GM12878 (cell line): ENCODE results near the gene ASIC2. TPM values are rescaled to one million over a fixed set of nuclear protein-coding genes. Genes with fewer than 3 reads are reported as not detected.
A peak's percentile ranks its signal among the peaks of the same experiment; 100 is the strongest.

ENCODE experiments used
- ATAC-seq: fragments of 200-7000 bp; cut with Tn5 transposase; 3 replicates; pipeline ENCODE4 v1.9.1; 2020; ENCODE audit warnings: mild to moderate bottlenecking, moderate library complexity
- BruUV-seq: library from RNA; stranded (reverse); fragments of 400-500 nt; replicated peaks from 2 replicates; lab custom pipeline; 2021; lab: Mats Ljungman, UMichigan
- CTCF ChIA-PET: fragments of 300-600 bp; sonication (Branson Sonifier 250); formaldehyde crosslinking; extraction: SDS; loops from one replicate; lab custom pipeline; 2021; ENCODE audit warnings: inconsistent platforms; lab: Yijun Ruan, JAX
- POLR2A ChIA-PET: fragments of 350-600 bp; formaldehyde crosslinking; extraction: SDS; loops from one replicate; lab custom pipeline; 2021; ENCODE audit warnings: inconsistent platforms; lab: Charles Lee
- RAD21 ChIA-PET: fragments of 300-600 bp; sonication (Branson Sonifier 250); formaldehyde crosslinking; loops from one replicate; lab custom pipeline; 2023; ENCODE audit warnings: antibody characterized with exemption; ENCODE audit not compliant: unreplicated experiment; lab: Charles Lee
- SMC1A ChIA-PET: fragments of 300-600 bp; sonication (Branson Sonifier 250); formaldehyde crosslinking; loops from one replicate; lab custom pipeline; 2023; ENCODE audit not compliant: unreplicated experiment, uncharacterized antibody; lab: Charles Lee
- DNase-seq: peaks from one replicate; pipeline ENCODE4 v3.0.0-alpha.2; 2011; ENCODE audit warnings: low read depth, low spot score
- FAIRE-seq: peaks from 3 replicates; lab custom pipeline; 2011; peaks lifted over from hg19 to GRCh38; lab: Jason Lieb, UNC
- H2AFZ ChIP-seq: 2 replicates; pipeline ENCODE4 v1.6.0; 2011; ENCODE audit warnings: low read depth, low read length, control low read depth; ENCODE audit not compliant: control insufficient read depth
- H3K27ac ChIP-seq: 2 replicates; pipeline ENCODE4 v1.5.1; 2011; ENCODE audit warnings: control low read depth; ENCODE audit not compliant: control insufficient read depth, insufficient read depth
- H3K27me3 ChIP-seq, 2 experiments: replicated peaks in 1 of 2; 2 replicates each; pipeline versions ENCODE4 v1.6.0 to v1.6.1; 2011; ENCODE audit warnings: low read length in 1 of 2; ENCODE audit not compliant: control insufficient read depth in 2 of 2, insufficient read depth in 2 of 2
- H3K36me3 ChIP-seq, 2 experiments: 2 replicates each; pipeline ENCODE4 v1.5.1; 2011; ENCODE audit warnings: low read length in 1 of 2; ENCODE audit not compliant: control insufficient read depth in 2 of 2, insufficient read depth in 2 of 2
- H3K4me1 ChIP-seq: 2 replicates; pipeline ENCODE4 v1.6.1; 2011; ENCODE audit warnings: mild to moderate bottlenecking, low read length, moderate library complexity, mixed read lengths; ENCODE audit not compliant: control insufficient read depth, insufficient read depth
- H3K4me2 ChIP-seq: 2 replicates; pipeline ENCODE4 v1.6.0; 2011; ENCODE audit warnings: control low read depth; ENCODE audit not compliant: control insufficient read depth, insufficient read depth
- H3K4me3 ChIP-seq: fragments of 200-600 bp; sonication (generic); 2 replicates; pipeline ENCODE4 v1.5.1; 2016
- H3K79me2 ChIP-seq: 2 replicates; pipeline ENCODE4 v1.6.0; 2011; ENCODE audit warnings: low read length; ENCODE audit not compliant: control insufficient read depth, insufficient read depth
- H3K9ac ChIP-seq: 2 replicates; pipeline ENCODE4 v1.8.0; 2011; ENCODE audit warnings: low read length, control low read depth, mixed read lengths; ENCODE audit not compliant: control insufficient read depth, insufficient read depth
- H3K9me3 ChIP-seq: replicated peaks from 3 replicates; pipeline ENCODE4 v1.5.1; 2011; ENCODE audit warnings: mild to moderate bottlenecking, low read length; ENCODE audit not compliant: control insufficient read depth, insufficient read depth
- H4K20me1 ChIP-seq: 2 replicates; pipeline ENCODE4 v1.6.0; 2011; ENCODE audit not compliant: control insufficient read depth, insufficient read depth
- E2F4 ChIP-seq: IDR thresholded peaks from 2 replicates; pipeline ENCODE4 v1.6.1; 2012; ENCODE audit warnings: low read depth, low read length, improper control_type of control experiment
- FOS ChIP-seq: IDR thresholded peaks from 3 replicates; pipeline ENCODE4 v1.6.1; 2011; ENCODE audit warnings: borderline replicate concordance; ENCODE audit not compliant: insufficient read length; ENCODE audit errors: extremely low read depth
- PAX8 ChIP-seq: fragments of 450-650 bp; IDR thresholded peaks from 2 replicates; pipeline ENCODE4 v1.6.1; 2017; ENCODE audit warnings: mild to moderate bottlenecking, moderate library complexity
- REST ChIP-seq: IDR thresholded peaks from 2 replicates; pipeline ENCODE4 v1.6.1; 2012; ENCODE audit warnings: mild to moderate bottlenecking, low read depth, low read length
- SPI1 ChIP-seq: IDR thresholded peaks from 2 replicates; pipeline ENCODE4 v1.6.1; 2011; ENCODE audit warnings: low read depth, mild to moderate bottlenecking, low read length, moderate library complexity, borderline replicate concordance; ENCODE audit not compliant: insufficient read depth
- ZNF24 ChIP-seq: fragments of 450-650 bp; IDR thresholded peaks from 2 replicates; pipeline ENCODE4 v1.6.1; 2017; ENCODE audit warnings: antibody characterized with exemption, mild to moderate bottlenecking
- ZNF274 ChIP-seq: IDR thresholded peaks from one replicate; pipeline ENCODE4 v1.8.0; 2011; ENCODE audit not compliant: insufficient read length, insufficient read depth
- WGBS: methylation state at CpG from one replicate; pipeline ENCODE4 v1.1.6; 2016; ENCODE audit warnings: low lambda C conversion rate; ENCODE audit not compliant: insufficient replicate concordance, insufficient coverage; ENCODE audit errors: missing lambda C conversion rate; 5-methylcytosine and 5-hydroxymethylcytosine counted together
- in situ Hi-C: fragments of 300-500 bp; cut with MboI; formaldehyde crosslinking; loops from 9 replicates; pipeline ENCODE4 v1.14.3; 2018; ENCODE audit warnings: mixed read lengths
- intact Hi-C: fragments of 100-400 bp; cut with micrococcal nuclease; formaldehyde crosslinking; loops from one replicate; pipeline ENCODE4 v1.14.2; 2022; ENCODE audit not compliant: unreplicated experiment
- polyA plus RNA-seq, 11 experiments: library from polyadenylated mRNA; depleted of rRNA in 4 of 11; unstranded in 6 of 11; stranded (reverse) in 5 of 11; fragments of >200 nt; fragmentation: Nextera tagmentation in 4 of 11; fragmentation: Illumina TruSeq in 1 of 11; extraction: Ambion mirVana in 4 of 11; extraction: Trizol in 1 of 11; gene quantifications; 1 replicate in 1 of 11; 2 replicates in 10 of 11; pipeline versions ENCODE4 v1.2.1 to v1.2.3, GENCODE V29; 2011 to 2016; ENCODE audit warnings: inconsistent platforms in 2 of 11, missing spikeins in 2 of 11, low read depth in 1 of 11
- total RNA-seq, 4 experiments: library from RNA; depleted of rRNA in 3 of 4; stranded (reverse); fragments of >200 nt in 3 of 4; fragmentation: Illumina TruSeq in 1 of 4; extraction: Trizol in 1 of 4; gene quantifications; 2 replicates each; pipeline versions ENCODE4 v1.2.1 to v1.2.3, GENCODE V29; 2013 to 2021
- TF ChIP-seq, protein P1 (sequence below): IDR thresholded peaks from 2 replicates; pipeline ENCODE4 v1.6.1; 2012; ENCODE audit warnings: low read depth, low read length, improper control_type of control experiment
- TF ChIP-seq, protein P2 (sequence below): fragments of 450-650 bp; IDR thresholded peaks from 2 replicates; pipeline ENCODE4 v1.6.1; 2016; ENCODE audit warnings: mild to moderate bottlenecking

ASIC2 gene
- total and polyA plus RNA-seq, 10 of the 15 experiments (the other 5 are each of a cell fraction or from before 2014, with no cell fraction given): not detected

DNA sequence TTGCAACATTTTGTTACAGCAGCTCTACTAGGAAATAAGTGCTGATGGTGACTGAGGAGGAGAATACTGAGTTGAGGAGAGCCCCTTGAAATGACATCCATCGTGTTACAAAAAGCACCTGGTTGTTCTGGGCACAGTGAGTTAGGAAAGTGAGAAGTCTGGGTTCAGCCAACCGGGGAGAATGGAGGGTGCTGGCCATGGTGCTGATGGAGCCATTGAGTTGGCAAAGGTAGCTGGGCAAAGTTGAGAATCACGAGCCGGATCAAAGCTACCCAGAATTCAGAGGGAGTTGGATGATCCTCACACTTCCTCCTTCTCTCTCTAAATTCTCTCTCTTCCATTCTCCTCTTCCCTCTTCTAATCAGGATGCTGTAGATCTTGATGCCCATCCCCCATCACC lies 35.0 kb upstream of the ASIC2 start:
- Histone ChIP-seq H2AFZ (no peak overlapping the region), H3K79me2 (no peaks in the 10 kb centered on the region), H3K27ac (no peak overlapping the region), H3K9me3 (no peaks in the 10 kb centered on the region), H3K4me1 (no peaks in the 10 kb centered on the region), H3K36me3 (no peaks in the 10 kb centered on the region)
- no TSS peak for BruUV-seq
- POLR2A ChIA-PET: no interaction called here
- 30% methylated on average over 4 of the region's 4 CpGs for WGBS
- intact Hi-C loops: no loop called here
- no peak for DNase-seq
- TF ChIP-seq, protein P1, sequence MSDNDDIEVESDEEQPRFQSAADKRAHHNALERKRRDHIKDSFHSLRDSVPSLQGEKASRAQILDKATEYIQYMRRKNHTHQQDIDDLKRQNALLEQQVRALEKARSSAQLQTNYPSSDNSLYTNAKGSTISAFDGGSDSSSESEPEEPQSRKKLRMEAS: no peak
- peak; percentile 86 for TF ChIP-seq REST
- TF ChIP-seq, all 136 proteins: peak for 1
- no peak for ATAC-seq
- H3K9ac ChIP-seq: no peak overlapping the region
- no peaks in the 10 kb centered on the region for H4K20me1 ChIP-seq
- CTCF ChIA-PET: no interaction called here
- H3K4me3 ChIP-seq: no peak overlapping the region
- RAD21 ChIA-PET: no interaction called here
- H3K4me2 ChIP-seq: no peak overlapping the region
- SMC1A ChIA-PET: no interaction called here
- no peak for FAIRE-seq
- no peaks in the 10 kb centered on the region; a peak in 1 of 4 replicates for H3K27me3 ChIP-seq
- in situ Hi-C loops: no loop called here

GRCh38 chr17:33324736-33325135 lies 31.6 kb upstream of the ASIC2 start:
- H3K4me2 ChIP-seq: no peak overlapping the region
- H3K27ac ChIP-seq: no peak overlapping the region
- ChIA-PET RAD21 (no interaction called here), CTCF (no interaction called here), SMC1A (no interaction called here), POLR2A (no interaction called here)
- no peaks in the 10 kb centered on the region for H3K9me3 ChIP-seq
- no peaks in the 10 kb centered on the region for H4K20me1 ChIP-seq
- H3K27me3 ChIP-seq: no peaks in the 10 kb centered on the region; a peak in 1 of 4 replicates
- WGBS: 0% methylated on average over 3 of the region's 3 CpGs
- no peak overlapping the region for H3K4me3 ChIP-seq
- no peaks in the 10 kb centered on the region for H3K36me3 ChIP-seq
- no TSS peak for BruUV-seq
- ATAC-seq (no peak), DNase-seq (no peak), FAIRE-seq (no peak)
- no peak overlapping the region for H2AFZ ChIP-seq
- no peaks in the 10 kb centered on the region for H3K79me2 ChIP-seq
- no peak overlapping the region for H3K9ac ChIP-seq
- intact Hi-C loops: no loop called here
- in situ Hi-C loops: no loop called here
- H3K4me1 ChIP-seq: no peaks in the 10 kb centered on the region
- no peak for TF ChIP-seq ZNF274
- TF ChIP-seq, protein P2, sequence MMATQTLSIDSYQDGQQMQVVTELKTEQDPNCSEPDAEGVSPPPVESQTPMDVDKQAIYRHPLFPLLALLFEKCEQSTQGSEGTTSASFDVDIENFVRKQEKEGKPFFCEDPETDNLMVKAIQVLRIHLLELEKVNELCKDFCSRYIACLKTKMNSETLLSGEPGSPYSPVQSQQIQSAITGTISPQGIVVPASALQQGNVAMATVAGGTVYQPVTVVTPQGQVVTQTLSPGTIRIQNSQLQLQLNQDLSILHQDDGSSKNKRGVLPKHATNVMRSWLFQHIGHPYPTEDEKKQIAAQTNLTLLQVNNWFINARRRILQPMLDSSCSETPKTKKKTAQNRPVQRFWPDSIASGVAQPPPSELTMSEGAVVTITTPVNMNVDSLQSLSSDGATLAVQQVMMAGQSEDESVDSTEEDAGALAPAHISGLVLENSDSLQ: no peak
- TF ChIP-seq FOS: no peak
- no peak for TF ChIP-seq PAX8
- TF ChIP-seq SPI1: no peak
- TF ChIP-seq ZNF24: no peak
- TF ChIP-seq E2F4: no peak
